IPS-20b (cell line): Measurements from ENCODE around the gene DDX53.

Experiments used
- H3K27ac ChIP-seq: one replicate; pipeline ENCODE4 v1.5.1; 2013; ENCODE audit warnings: low read length
- H3K27me3 ChIP-seq: 2 replicates; pipeline ENCODE4 v1.6.1; 2013; ENCODE audit warnings: mild to moderate bottlenecking, low read length, inconsistent platforms; ENCODE audit not compliant: insufficient read depth
- H3K36me3 ChIP-seq: 2 replicates; pipeline ENCODE4 v1.6.1; 2013; ENCODE audit warnings: low read depth, mild to moderate bottlenecking, inconsistent platforms, low read length, moderate library complexity; ENCODE audit not compliant: insufficient read depth
- H3K4me1 ChIP-seq: 2 replicates; pipeline ENCODE4 v1.6.1; 2013; ENCODE audit warnings: mild to moderate bottlenecking, control low read depth, inconsistent platforms, low read length, moderate library complexity; ENCODE audit not compliant: insufficient read depth
- H3K4me3 ChIP-seq: 2 replicates; pipeline ENCODE4 v1.5.1; 2013; ENCODE audit warnings: mild to moderate bottlenecking, low read length, inconsistent platforms
- H3K9ac ChIP-seq: 2 replicates; pipeline ENCODE4 v1.6.1; 2013; ENCODE audit warnings: low read depth, mild to moderate bottlenecking, inconsistent platforms, low read length, moderate library complexity
- H3K9me3 ChIP-seq: 2 replicates; pipeline ENCODE4 v1.6.1; 2013; ENCODE audit warnings: mild to moderate bottlenecking, low read depth, low read length, inconsistent platforms; ENCODE audit not compliant: insufficient read depth

Gene DDX53

GRCh38 chrX:22999696-23000223, at the start of gene DDX53:
DDX53 (plus strand) TSS chrX:22999960; CDS start chrX:23000058, 98 bp downstream.
- Histone ChIP-seq H3K27ac (no peak within 1 kb of the TSS), H3K9me3 (no peaks in the 10 kb centered on the region), H3K4me1 (no peaks in the 10 kb centered on the region), H3K36me3 (no peaks in the 10 kb centered on the region), H3K4me3 (no peak within 1 kb of the TSS), H3K9ac (no peak within 1 kb of the TSS), H3K27me3 (no peaks in the 10 kb centered on the region)

- no peaks in the 10 kb centered on the region for H3K27me3 ChIP-seq
- H3K4me3 ChIP-seq, result no peak overlapping the region
- H3K4me1 ChIP-seq, result no peaks in the 10 kb centered on the region
- no peak overlapping the region for H3K9ac ChIP-seq
- no peaks in the 10 kb centered on the region for H3K9me3 ChIP-seq
- no peaks in the 10 kb centered on the region for H3K36me3 ChIP-seq
- H3K27ac ChIP-seq, result no peak overlapping the region
These were observed 49.2 kb upstream of the DDX53 start for GRCh38 chrX:22950269-22951266.

- Histone ChIP-seq H3K4me1 (no peaks in the 10 kb centered on the region), H3K27me3 (no peaks in the 10 kb centered on the region), H3K9me3 (no peaks in the 10 kb centered on the region), H3K27ac (no peak overlapping the region), H3K36me3 (no peaks in the 10 kb centered on the region), H3K9ac (no peak overlapping the region), H3K4me3 (no peak overlapping the region)
These were observed 47.8 kb upstream of the DDX53 start for GRCh38 chrX:22952010-22952409.

GRCh38 chrX:22958250-22958649, 41.5 kb upstream of the DDX53 start:
- no peaks in the 10 kb centered on the region for H3K27me3 ChIP-seq
- no peaks in the 10 kb centered on the region for H3K9me3 ChIP-seq
- no peaks in the 10 kb centered on the region for H3K4me1 ChIP-seq
- H3K4me3 ChIP-seq, result no peak overlapping the region
- H3K9ac ChIP-seq, result no peak overlapping the region
- H3K27ac ChIP-seq, result no peak overlapping the region
- H3K36me3 ChIP-seq, result no peaks in the 10 kb centered on the region

GRCh38 chrX:22959204-22959920, 40.4 kb upstream of the DDX53 start:
- Histone ChIP-seq H3K27ac (no peak overlapping the region), H3K9ac (no peak overlapping the region), H3K4me1 (no peaks in the 10 kb centered on the region), H3K36me3 (no peaks in the 10 kb centered on the region), H3K9me3 (no peaks in the 10 kb centered on the region), H3K4me3 (no peak overlapping the region), H3K27me3 (no peaks in the 10 kb centered on the region)

GRCh38 chrX:22963196-22963595, 36.6 kb upstream of the DDX53 start:
- Histone ChIP-seq H3K4me3 (no peak overlapping the region), H3K36me3 (no peaks in the 10 kb centered on the region)

GRCh38 chrX:22968494-22968893, 31.3 kb upstream of the DDX53 start:
- H3K27me3 ChIP-seq, result no peaks in the 10 kb centered on the region
- H3K36me3 ChIP-seq, result no peaks in the 10 kb centered on the region
- H3K27ac ChIP-seq, result no peak overlapping the region
- no peaks in the 10 kb centered on the region for H3K9me3 ChIP-seq
- no peak overlapping the region for H3K9ac ChIP-seq
- no peak overlapping the region for H3K4me3 ChIP-seq
- no peaks in the 10 kb centered on the region for H3K4me1 ChIP-seq

More at GRCh38 chrX:22963196-22963595, 36.6 kb upstream of the DDX53 start:
- Histone ChIP-seq H3K4me1 (no peaks in the 10 kb centered on the region), H3K27me3 (no peaks in the 10 kb centered on the region), H3K27ac (no peak overlapping the region), H3K9me3 (no peaks in the 10 kb centered on the region), H3K9ac (no peak overlapping the region)

GRCh38 chrX:22969411-22969810, 30.3 kb upstream of the DDX53 start:
- Histone ChIP-seq H3K27ac (no peak overlapping the region), H3K9me3 (no peaks in the 10 kb centered on the region), H3K4me3 (no peak overlapping the region), H3K36me3 (no peaks in the 10 kb centered on the region), H3K4me1 (no peaks in the 10 kb centered on the region), H3K9ac (no peak overlapping the region), H3K27me3 (no peaks in the 10 kb centered on the region)

- no peaks in the 10 kb centered on the region for H3K9me3 ChIP-seq
- H3K4me1 ChIP-seq, result no peaks in the 10 kb centered on the region
- H3K27ac ChIP-seq, result no peak overlapping the region
- no peak overlapping the region for H3K9ac ChIP-seq
- H3K4me3 ChIP-seq, result no peak overlapping the region
- H3K36me3 ChIP-seq, result no peaks in the 10 kb centered on the region
- no peaks in the 10 kb centered on the region for H3K27me3 ChIP-seq
These were observed 28.9 kb upstream of the DDX53 start for GRCh38 chrX:22970861-22971260.

GRCh38 chrX:22974616-22975015, 25.1 kb upstream of the DDX53 start:
- H3K36me3 ChIP-seq, result no peaks in the 10 kb centered on the region
- no peak overlapping the region for H3K9ac ChIP-seq
- H3K27me3 ChIP-seq, result no peaks in the 10 kb centered on the region
- no peak overlapping the region for H3K4me3 ChIP-seq
- no peaks in the 10 kb centered on the region for H3K4me1 ChIP-seq
- no peak overlapping the region for H3K27ac ChIP-seq
- no peaks in the 10 kb centered on the region for H3K9me3 ChIP-seq

GRCh38 chrX:22975786-22976185, 24.0 kb upstream of the DDX53 start:
- no peaks in the 10 kb centered on the region for H3K4me1 ChIP-seq
- no peak overlapping the region for H3K9ac ChIP-seq
- H3K9me3 ChIP-seq, result no peaks in the 10 kb centered on the region
- no peaks in the 10 kb centered on the region for H3K27me3 ChIP-seq
- H3K36me3 ChIP-seq, result no peaks in the 10 kb centered on the region
- H3K4me3 ChIP-seq, result no peak overlapping the region
- no peak overlapping the region for H3K27ac ChIP-seq
